Amygdala (tissue), 56 donors: ENCODE data around the gene TMEM60.

ENCODE experiments used
- DNase-seq, 56 donors: peaks; one replicate each; lab custom pipeline; 2025; lab: John Stamatoyannopoulos, UW

Gene TMEM60

DNA sequence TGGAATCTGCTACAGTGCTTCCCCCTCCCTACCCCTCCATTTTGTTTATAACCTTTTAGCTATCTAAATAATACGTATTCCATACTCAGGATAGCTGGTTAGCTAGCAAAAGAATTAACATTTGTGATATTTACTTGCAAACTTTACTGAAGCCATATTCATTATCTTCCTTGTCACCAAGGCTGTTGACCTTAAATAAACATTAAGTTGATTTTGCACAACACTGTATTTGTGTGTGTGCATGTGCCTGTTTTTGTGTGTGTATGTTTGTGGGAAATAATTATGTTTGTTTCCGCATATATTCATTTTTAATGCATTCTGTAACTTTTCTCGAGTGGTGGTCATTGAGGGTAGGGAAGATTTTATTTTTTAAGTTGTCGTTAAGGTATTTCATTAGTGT, 15.9 kb downstream of the TMEM60 start:
- DNase-seq, result no peak

DNA sequence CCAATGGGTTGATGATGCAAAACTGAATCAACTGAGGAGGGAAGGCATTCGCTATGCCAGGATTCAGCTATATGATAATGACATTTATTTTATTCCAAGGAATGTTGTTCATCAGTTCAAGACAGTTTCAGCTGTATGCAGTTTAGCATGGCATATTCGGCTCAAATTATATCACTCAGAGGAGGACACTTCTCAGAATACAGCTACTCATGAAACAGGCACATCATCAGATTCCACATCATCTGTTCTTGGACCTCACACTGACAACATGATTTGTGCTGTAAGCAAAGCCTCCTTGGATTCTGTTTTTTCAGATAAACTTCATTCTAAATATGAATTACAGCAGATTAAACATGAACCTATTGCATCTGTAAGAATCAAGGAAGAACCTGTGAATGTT, 19.7 kb downstream of the TMEM60 start:
- DNase-seq, result no peak

- DNase-seq, result no peak
Observed at GRCh38 chr7:77771901-77772300, 26.3 kb downstream of the TMEM60 start.

DNA sequence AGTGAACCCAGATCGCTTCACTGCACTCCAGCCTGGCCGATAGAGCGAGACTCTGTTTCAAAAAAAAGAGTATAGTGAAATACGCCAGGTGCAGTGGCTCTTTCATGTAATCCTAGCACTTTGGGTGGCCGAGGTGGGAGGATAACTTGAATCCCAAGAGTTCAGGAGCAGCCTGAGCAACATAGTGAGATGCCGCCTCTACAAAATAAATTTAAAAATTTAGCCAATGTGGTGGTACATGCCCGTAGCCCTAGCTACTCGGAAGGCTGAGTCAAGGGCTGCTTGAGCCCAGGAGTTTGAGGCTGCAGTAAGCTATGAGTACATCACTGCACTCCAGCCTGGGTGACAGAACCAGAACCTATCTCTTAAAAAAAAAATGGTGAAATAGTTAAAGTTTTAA, 27.9 kb downstream of the TMEM60 start:
- DNase-seq, result no peak

DNA sequence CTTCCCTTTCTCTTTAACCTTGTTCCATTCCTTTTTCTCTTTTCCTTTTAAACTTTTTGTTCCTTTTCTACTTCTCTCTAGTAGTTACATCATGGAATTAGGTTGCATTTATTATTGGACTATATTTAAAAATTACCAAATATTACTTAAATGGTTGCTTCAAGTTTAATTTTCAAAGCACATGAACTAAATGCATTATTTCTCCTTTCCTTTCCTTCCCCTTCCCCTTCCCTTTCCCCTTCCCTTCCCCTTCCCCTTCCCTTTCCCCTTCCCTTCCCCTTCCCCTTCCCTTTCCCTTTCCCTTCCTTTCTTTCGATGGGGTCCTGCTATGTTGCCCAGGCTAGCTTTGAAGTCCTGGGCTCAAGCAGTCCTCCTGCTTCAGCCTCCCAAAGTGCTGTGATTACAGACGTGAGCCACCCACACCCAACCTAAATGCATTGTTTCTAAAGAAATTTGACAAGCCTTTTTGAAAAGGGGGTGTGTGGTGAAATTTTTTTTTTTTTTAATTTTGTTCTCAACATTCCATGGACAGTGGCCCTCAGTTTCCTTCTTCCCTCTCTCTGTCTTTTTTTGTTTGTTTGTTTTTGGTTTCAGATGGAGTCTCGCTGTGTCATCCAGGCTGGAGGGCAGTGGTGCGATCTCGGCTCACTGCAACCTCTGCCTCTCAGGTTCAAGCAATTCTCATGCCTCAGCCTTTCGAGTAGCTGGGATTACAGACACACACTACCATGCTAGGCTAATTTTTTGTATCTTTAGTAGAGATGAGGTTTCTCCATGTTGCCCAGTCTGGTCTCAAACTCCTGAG, 31.2 kb downstream of the TMEM60 start:
- no peak for DNase-seq

DNA sequence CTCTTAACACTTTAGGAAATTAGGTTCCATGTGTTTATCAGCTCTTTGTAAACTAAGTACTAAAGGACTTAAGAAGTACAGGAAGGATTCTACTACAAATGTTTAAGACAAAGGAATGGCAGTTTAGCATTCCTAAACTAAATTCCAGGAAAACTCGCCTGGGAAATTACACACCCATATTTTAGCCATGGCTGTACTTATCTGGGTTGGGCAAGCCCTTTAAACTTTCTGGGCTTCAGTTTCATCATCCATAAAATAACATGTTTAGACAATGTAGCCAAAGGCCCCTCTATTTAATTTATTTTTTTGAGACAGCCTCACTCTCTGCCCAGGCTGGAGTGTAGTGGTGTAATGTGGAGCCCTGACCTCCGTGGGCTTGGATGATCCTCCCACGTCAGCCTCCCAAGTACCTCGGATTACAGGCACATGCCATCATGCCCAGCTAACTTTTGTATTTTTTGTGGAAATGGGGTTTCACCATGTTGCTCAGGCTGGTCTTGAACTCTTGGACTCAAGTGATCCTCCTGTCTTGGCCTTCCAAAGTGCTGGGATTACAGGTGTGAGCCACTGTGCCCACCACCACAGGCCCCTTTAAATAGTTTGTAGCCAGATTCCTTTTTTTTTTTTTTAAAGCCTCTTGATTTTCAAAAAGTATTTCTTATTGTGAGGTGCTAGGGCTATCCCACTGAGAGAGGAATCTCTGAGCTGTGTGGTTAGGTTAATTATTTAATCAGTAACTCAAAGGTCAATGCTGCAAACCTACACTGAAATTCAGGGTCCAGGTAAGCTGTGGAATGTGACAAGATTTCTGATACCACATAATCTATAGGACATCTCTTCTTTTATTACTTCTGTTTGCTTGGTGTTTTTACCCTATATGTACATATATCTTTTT, 32.1 kb downstream of the TMEM60 start:
- no peak for DNase-seq

DNA sequence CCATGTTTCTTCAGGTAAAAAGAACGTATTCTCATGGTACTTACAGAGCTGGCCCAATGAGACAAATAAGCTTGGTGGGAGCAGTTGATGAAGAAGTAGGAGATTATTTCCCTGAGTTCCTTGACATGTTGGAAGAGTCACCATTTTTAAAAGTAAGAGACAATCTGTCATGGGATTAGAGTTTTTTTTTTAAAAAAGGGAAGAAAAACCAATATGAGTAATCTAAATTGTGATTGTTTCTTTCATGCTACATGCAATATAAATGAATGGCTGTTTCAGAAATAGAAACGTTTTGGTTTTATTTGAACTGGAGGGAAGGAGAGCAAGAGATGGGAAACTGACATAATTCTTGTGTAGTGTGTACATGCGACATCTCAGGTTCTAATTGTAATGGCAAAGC, 32.8 kb downstream of the TMEM60 start:
- DNase-seq, result no peak

DNA sequence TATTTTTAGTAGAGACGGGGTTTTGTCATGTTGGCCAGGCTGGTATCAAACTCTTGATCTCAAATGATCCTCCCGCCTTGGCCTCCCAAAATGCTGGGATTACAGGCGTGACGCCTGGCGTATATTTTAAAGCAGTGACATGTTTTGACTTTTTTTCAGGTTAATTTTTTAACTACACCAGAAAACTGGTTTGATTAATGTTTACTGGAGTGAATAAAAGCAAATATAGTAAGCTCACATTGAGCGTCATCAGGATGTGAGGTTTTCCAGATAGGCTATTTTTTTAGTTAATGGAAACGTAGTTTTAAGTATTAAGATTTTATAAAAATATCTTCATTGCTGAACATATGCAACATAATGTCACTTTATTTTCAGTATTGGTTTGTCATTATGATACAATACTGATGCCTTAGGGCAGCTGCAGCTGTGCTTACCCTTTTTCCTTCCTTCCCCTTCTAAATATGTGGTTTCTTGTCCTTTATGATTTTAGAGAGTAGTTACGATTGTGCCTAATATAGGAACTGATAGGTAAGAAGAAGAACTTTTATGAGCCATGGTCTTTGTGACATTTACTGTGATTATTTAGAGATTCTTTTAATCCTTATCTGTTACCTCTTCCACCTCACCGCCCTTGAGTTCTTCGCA, 37.3 kb downstream of the TMEM60 start:
- no peak for DNase-seq

GRCh38 chr7:77759294-77759889, 38.8 kb downstream of the TMEM60 start:
- DNase-seq, result peak in 37 of 56 donors; percentile 1 to 91 (median 17)

DNA sequence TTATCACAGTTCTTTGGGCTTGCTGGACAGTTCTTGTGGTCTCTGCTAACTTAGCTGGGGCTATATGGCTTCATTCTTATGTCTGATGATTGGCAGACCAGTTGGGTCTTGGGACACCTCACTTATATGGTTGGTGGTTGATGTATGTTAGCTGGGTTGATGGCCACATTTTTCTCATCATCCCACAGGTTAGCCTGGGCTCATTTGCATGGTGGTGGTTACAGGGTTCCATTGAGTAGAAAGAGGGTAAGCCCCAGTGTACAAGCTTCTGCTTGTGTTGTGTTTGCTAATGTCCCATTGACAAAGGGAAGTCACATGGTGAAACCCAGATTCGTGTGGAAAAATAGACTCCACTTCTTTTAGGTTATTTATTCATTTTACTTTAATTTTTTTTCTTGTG, 40.6 kb downstream of the TMEM60 start:
- DNase-seq, result no peak

DNA sequence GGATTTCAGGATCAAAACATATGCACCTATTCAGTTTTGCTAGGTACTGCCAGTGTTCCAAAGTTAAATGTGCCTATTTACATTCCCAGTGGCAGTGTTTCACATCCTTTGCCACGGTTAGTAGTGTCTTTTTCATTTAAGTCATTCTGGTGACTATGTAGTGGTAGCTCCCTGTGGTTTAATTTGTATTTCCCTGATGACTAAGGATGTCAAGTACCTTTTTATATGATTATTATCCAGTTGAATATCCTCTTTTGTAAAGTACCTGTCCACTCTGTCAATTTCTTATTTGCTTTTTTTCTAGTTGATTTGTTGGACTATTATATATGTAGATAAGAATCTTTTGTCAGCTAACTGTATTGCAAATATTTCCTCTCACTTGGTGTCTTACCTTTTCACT, 45.1 kb downstream of the TMEM60 start:
- no peak for DNase-seq

DNA sequence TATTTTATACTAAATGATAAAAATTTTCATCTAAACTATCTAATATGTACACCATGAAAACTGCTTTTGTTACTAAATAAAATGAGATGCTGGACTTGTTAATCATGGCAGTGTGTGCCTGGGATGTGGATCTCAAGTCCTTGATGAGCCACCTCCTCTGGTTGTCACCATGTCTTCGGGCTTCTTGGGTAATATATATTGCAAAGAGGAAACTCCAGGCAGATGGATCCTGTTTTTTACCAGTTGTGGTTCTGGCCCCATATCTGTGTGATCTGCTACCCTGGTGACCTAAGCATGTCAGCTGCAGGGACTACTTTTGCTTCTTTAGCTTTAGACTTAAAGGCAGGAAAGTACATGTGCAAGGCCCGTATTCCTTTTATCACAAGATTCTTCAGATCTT, 46.2 kb downstream of the TMEM60 start:
- DNase-seq, result no peak

- no peak for DNase-seq
Observed at GRCh38 chr7:77747718-77748117, 50.5 kb downstream of the TMEM60 start.

GRCh38 chr7:77747178-77747577, 51.1 kb downstream of the TMEM60 start:
- no peak for DNase-seq

DNA sequence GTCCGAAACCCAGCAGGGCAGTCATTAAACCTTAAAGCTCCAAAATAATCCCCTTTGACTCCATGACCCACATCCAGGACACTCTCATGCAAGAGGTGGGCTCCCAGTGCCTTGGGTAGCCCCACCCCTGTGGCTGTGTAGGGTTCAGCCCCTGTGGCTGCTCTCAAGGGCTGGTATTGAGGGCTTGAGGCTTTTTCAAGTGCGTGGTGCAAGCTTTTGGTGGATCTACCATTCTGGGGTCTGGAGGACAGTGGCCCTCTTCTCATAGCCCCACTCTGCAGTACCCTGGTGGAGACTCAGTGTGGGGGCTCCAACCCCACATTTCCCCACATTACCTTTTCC, 51.4 kb downstream of the TMEM60 start:
- DNase-seq, result no peak

- DNase-seq, result no peak
Observed at GRCh38 chr7:77746164-77746823, 51.9 kb downstream of the TMEM60 start.

DNA sequence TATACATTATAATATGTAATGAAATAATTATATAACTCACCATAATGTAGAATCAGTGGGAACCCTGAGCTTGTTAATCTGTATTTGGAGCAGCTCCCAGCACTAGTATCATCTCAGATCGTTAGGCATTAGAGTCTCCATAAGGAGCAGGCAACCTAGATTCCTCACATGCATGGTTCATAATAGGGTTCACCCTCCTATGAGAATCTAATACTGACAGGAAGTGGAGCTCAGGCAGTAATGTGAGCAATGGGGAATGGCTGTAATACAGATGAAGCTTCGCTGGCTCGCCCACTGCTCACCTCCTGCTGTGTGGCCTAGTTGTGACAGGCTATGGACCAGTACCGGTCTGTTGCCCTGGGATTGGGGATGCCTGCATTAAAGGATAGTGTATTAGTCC, 52.5 kb downstream of the TMEM60 start:
- DNase-seq, result no peak
